B cell (primary cell): ENCODE data around the gene TENM4. TPM values are rescaled to one million over a fixed set of nuclear protein-coding genes. Genes with fewer than 3 reads are reported as not detected.

Experiments used
- ATAC-seq: fragments of 200-7000 bp; cut with Tn5 transposase; one replicate; pipeline ENCODE4 v1.10.0; 2021; ENCODE audit warnings: low read depth, mild to moderate bottlenecking, moderate number of reproducible peaks, moderate library complexity
- CTCF ChIA-PET: fragments of 350-600 bp; sonication (Branson Sonifier 250); formaldehyde crosslinking; loops from one replicate; lab custom pipeline; 2021; ENCODE audit warnings: antibody characterized with exemption, inconsistent platforms; lab: Charles Lee
- POLR2A ChIA-PET: fragments of 350-600 bp; sonication (Branson Sonifier 250); formaldehyde crosslinking; loops from one replicate; lab custom pipeline; 2021; ENCODE audit warnings: antibody characterized with exemption; lab: Charles Lee
- DNase-seq: peaks from one replicate; pipeline ENCODE4 v3.0.0; 2013
- H2AFZ ChIP-seq: 2 replicates; pipeline ENCODE4 v1.6.1; 2012; ENCODE audit warnings: mild to moderate bottlenecking, low read depth, low read length; ENCODE audit not compliant: insufficient read depth, poor library complexity, severe bottlenecking
- H3K27ac ChIP-seq, 2 donors: 1 replicate in 1 of 2; 2 replicates in 1 of 2; pipeline ENCODE4 v1.5.1; 2012 to 2013; ENCODE audit warnings: low read length in 2 of 2, mild to moderate bottlenecking in 2 of 2, moderate library complexity in 1 of 2
- H3K27me3 ChIP-seq, 4 experiments: fragments of 200-600 bp in 1 of 4; sonication (generic) in 1 of 4; replicated peaks in 1 of 4; 1 replicate in 2 of 4; 2 replicates in 2 of 4; pipeline versions ENCODE4 v1.6.1 to v1.7.0; 2013 to 2016; ENCODE audit warnings: low read length in 3 of 4, mild to moderate bottlenecking in 2 of 4, mixed read lengths in 1 of 4, moderate library complexity in 1 of 4; ENCODE audit not compliant: insufficient read depth in 4 of 4, control insufficient read depth in 3 of 4; ENCODE audit errors: control extremely low read depth in 1 of 4
- H3K36me3 ChIP-seq, 2 experiments: replicated peaks in 1 of 2; 1 replicate in 1 of 2; 2 replicates in 1 of 2; pipeline versions ENCODE4 v1.6.1 to v1.7.1; 2013; ENCODE audit warnings: low read length in 1 of 2; ENCODE audit not compliant: insufficient read depth in 2 of 2, control insufficient read depth in 1 of 2; ENCODE audit errors: control extremely low read depth in 1 of 2, extremely low read depth in 1 of 2
- H3K4me1 ChIP-seq, 2 donors: fragments of 200-600 bp in 1 of 2; sonication (generic) in 1 of 2; 1 replicate in 1 of 2; 2 replicates in 1 of 2; pipeline versions ENCODE4 v1.5.1 to v1.6.1; 2013 to 2017; ENCODE audit warnings: low read length in 2 of 2; ENCODE audit not compliant: control insufficient read depth in 2 of 2, insufficient read depth in 2 of 2
- H3K4me2 ChIP-seq: replicated peaks from 2 replicates; pipeline ENCODE3; 2012; ENCODE audit warnings: mild to moderate bottlenecking, low read depth, low read length; ENCODE audit not compliant: poor library complexity, severe bottlenecking
- H3K4me3 ChIP-seq, 5 experiments: fragments of 200-600 bp in 1 of 5; sonication (generic) in 1 of 5; 1 replicate in 3 of 5; 2 replicates in 2 of 5; pipeline versions ENCODE4 v1.5.1 to v1.7.0; 2011 to 2016; ENCODE audit warnings: low read length in 4 of 5, mild to moderate bottlenecking in 4 of 5, low read depth in 2 of 5, control low read depth in 1 of 5, moderate library complexity in 1 of 5; ENCODE audit not compliant: insufficient read depth in 1 of 5; ENCODE audit errors: control extremely low read depth in 1 of 5, extremely low read depth in 1 of 5
- H3K79me2 ChIP-seq: fragments of 200-600 bp; sonication (generic); one replicate; pipeline ENCODE4 v1.6.0; 2016; ENCODE audit warnings: low read length; ENCODE audit not compliant: control insufficient read depth, insufficient read depth
- H3K9ac ChIP-seq: fragments of 200-600 bp; sonication (generic); 2 replicates; pipeline ENCODE4 v1.6.1; 2017; ENCODE audit warnings: mild to moderate bottlenecking, low read length, moderate library complexity
- H3K9me3 ChIP-seq, 3 donors: one replicate each; pipeline versions ENCODE4 v1.6.1 to v1.7.1; 2013; ENCODE audit warnings: low read length in 2 of 3; ENCODE audit not compliant: control insufficient read depth in 2 of 3, insufficient read depth in 1 of 3; ENCODE audit errors: control extremely low read depth in 1 of 3
- H4K20me1 ChIP-seq: 2 replicates; pipeline ENCODE4 v1.6.0; 2012; ENCODE audit warnings: mild to moderate bottlenecking, low read length; ENCODE audit not compliant: insufficient read depth, control insufficient read depth, poor library complexity, severe bottlenecking
- H3K27ac Mint-ChIP-seq: one replicate; pipeline ENCODE4 v1.8.0; 2021; ENCODE audit warnings: mixed read lengths
- H3K27me3 Mint-ChIP-seq: one replicate; pipeline ENCODE4 v1.8.0; 2021; ENCODE audit warnings: mixed read lengths
- H3K4me1 Mint-ChIP-seq: one replicate; pipeline ENCODE4 v1.8.0; 2021; ENCODE audit warnings: mixed read lengths
- H3K4me3 Mint-ChIP-seq: one replicate; pipeline ENCODE4 v1.8.0; 2021; ENCODE audit warnings: mixed read lengths
- H3K9me3 Mint-ChIP-seq: one replicate; pipeline ENCODE4 v1.8.0; 2022; ENCODE audit warnings: mixed read lengths; ENCODE audit not compliant: insufficient read depth
- CTCF ChIP-seq: fragments of 200-600 bp; IDR thresholded peaks from one replicate; pipeline ENCODE4 v1.8.0; 2022; ENCODE audit warnings: antibody characterized with exemption, mild to moderate bottlenecking
- EZH2 ChIP-seq: IDR thresholded peaks from 2 replicates; pipeline ENCODE4 v1.6.1; 2012; ENCODE audit warnings: borderline replicate concordance, low read depth, mild to moderate bottlenecking, moderate library complexity, low read length; ENCODE audit not compliant: insufficient read depth, poor library complexity, severe bottlenecking
- WGBS: methylation state at CpG from one replicate; pipeline ENCODE4 v1.1.5; 2013; ENCODE audit warnings: missing lambda C conversion rate; ENCODE audit not compliant: insufficient coverage; 5-methylcytosine and 5-hydroxymethylcytosine counted together
- intact Hi-C: fragments of 100-400 bp; cut with micrococcal nuclease; formaldehyde crosslinking; loops from one replicate; pipeline ENCODE4 v1.10.0; 2022
- polyA plus RNA-seq: library from polyadenylated mRNA; depleted of rRNA; stranded (reverse); fragments of >200 nt; gene quantifications from 2 replicates; pipeline ENCODE4 v1.2.3, GENCODE V29; 2012
- total RNA-seq, 2 donors: library from RNA; stranded (reverse); fragments of 120-200 nt in 1 of 2; gene quantifications; 1 replicate in 1 of 2; 2 replicates in 1 of 2; pipeline versions ENCODE4 v1.2.3 to v1.2.4, GENCODE V29; 2013 to 2022

TENM4 gene
- total and polyA plus RNA-seq, 2 donors (not counting 1 experiment from before 2014, with no cell fraction given) = 0.09 to 5.7 TPM

GRCh38 chr11:79461666-79462645 is 21.1 kb upstream of the TENM4 start:
- no peak for DNase-seq
- Histone ChIP-seq H3K9ac (no peak overlapping the region), H3K36me3 (no peaks in the 10 kb centered on the region), H3K79me2 (no peaks in the 10 kb centered on the region), H3K9me3 (no peaks in the 10 kb centered on the region), H3K27me3 (peaks cover 0 to 4% (median 1%) of the 10 kb centered on the region in 4 experiments), H3K4me1 (no peaks in the 10 kb centered on the region), H3K4me2 (no peak overlapping the region), H4K20me1 (no peaks in the 10 kb centered on the region), H3K27ac (no peak overlapping the region), H2AFZ (no peak overlapping the region), H3K4me3 (no peak overlapping the region)
- ChIA-PET CTCF (interaction anchor here (0.6 to 5.6 kb wide), 2 partner anchors 30 to 32 kb away, joined by 3 to 32 read pairs; no protein-coding TSS in a partner anchor), POLR2A (no interaction called here)
- no peaks in the 10 kb centered on the region for H3K9me3 Mint-ChIP-seq
- H3K27ac Mint-ChIP-seq = no peak overlapping the region
- TF ChIP-seq CTCF (no peak), EZH2 (no peak)
- H3K27me3 Mint-ChIP-seq = peaks cover 15% of the 10 kb centered on the region
- H3K4me1 Mint-ChIP-seq = no peaks in the 10 kb centered on the region
- intact Hi-C loops = loop anchor here (1.0 kb wide), 1 partner anchor 31 kb away; no protein-coding TSS in a partner anchor
- ATAC-seq = no peak
- no peak overlapping the region for H3K4me3 Mint-ChIP-seq
- WGBS = 92% methylated on average over 2 of the region's 7 CpGs

- Mint-ChIP-seq H3K4me1 (no peaks in the 10 kb centered on the region), H3K27ac (no peak overlapping the region), H3K9me3 (no peaks in the 10 kb centered on the region), H3K4me3 (no peak overlapping the region), H3K27me3 (peaks cover 23% of the 10 kb centered on the region)
- TF ChIP-seq CTCF = no peak
- TF ChIP-seq EZH2 = no peak
- intact Hi-C loops = loop anchor here (1.0 kb wide), 1 partner anchor 32 kb away; no protein-coding TSS in a partner anchor
- H4K20me1 ChIP-seq = no peaks in the 10 kb centered on the region
- H3K27me3 ChIP-seq = peaks cover 0 to 4% (median 3%) of the 10 kb centered on the region in 4 experiments
- ATAC-seq (no peak), DNase-seq (no peak)
- no peak overlapping the region for H3K4me2 ChIP-seq
- H3K36me3 ChIP-seq = no peaks in the 10 kb centered on the region
- H3K4me1 ChIP-seq = no peaks in the 10 kb centered on the region
- CTCF ChIA-PET = interaction anchor here (0.6 to 5.6 kb wide), 3 partner anchors 29 to 33 kb away, joined by 3 to 32 read pairs (median 4); no protein-coding TSS in a partner anchor
- no peak overlapping the region for H3K27ac ChIP-seq
- POLR2A ChIA-PET = no interaction called here
- WGBS = no CpG with 5 or more reads among the region's 2 CpGs
- no peaks in the 10 kb centered on the region for H3K79me2 ChIP-seq
- H3K9me3 ChIP-seq = no peaks in the 10 kb centered on the region
- H3K4me3 ChIP-seq = no peak overlapping the region
- no peak overlapping the region for H3K9ac ChIP-seq
- H2AFZ ChIP-seq = no peak overlapping the region
These were observed 20.3 kb upstream of the TENM4 start for GRCh38 chr11:79461144-79461543.
